Measurements from ENCODE around the gene KIF2B.

DNA sequence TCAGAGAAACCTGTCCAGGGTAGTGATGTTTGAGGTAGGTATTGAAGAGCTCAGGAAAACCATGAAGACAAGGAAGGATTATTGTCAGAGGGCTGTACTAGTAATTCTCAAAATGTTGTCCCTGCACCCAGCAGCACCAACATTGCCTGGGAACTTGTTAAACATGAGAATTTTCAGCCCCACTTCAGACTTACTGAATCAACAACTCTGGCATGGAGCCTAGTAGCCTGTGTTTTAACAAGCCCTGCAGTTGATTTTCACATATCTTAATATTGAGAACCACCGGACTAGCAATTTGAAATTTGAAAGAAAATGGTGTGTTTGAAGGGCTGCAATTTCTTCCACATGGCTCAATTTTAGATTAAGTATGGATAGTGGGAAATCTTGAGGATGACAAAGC is 2.8 kb upstream of the KIF2B start:
- TF ChIP-seq POLR2A (IDR thresholded peaks at IDR 0.05; ENCODE audit: low read length) (no peak), GATA1 (IDR thresholded peaks at IDR 0.05; ENCODE audit: low read depth, low read length) (no peak)

Data from erythroblast (primary cell).